K562 (cell line): ENCODE results near the gene CDC14A. TPM values are rescaled to one million over a fixed set of nuclear protein-coding genes. Genes with fewer than 3 reads are reported as not detected.
A peak's percentile ranks its signal among the peaks of the same experiment; 100 is the strongest.

ENCODE experiments used
- BMI1 ChIP-seq: fragments of 150-350 bp; IDR thresholded peaks from 2 replicates; pipeline ENCODE4 v1.6.1; 2014; ENCODE audit warnings: low read length
- DIDO1 ChIP-seq: fragments of 450-650 bp; IDR thresholded peaks from 2 replicates; pipeline ENCODE4 v1.6.1; 2016; ENCODE audit warnings: low read depth, missing biosample characterization, missing genetic modification characterization
- FOXA3 ChIP-seq, 2 experiments: fragments of 450-650 bp in 1 of 2; sonication (generic) in 1 of 2; formaldehyde crosslinking; IDR thresholded peaks in 1 of 2; conservative IDR thresholded peaks in 1 of 2; 2 replicates each; pipeline versions ENCODE4 v1.4.0 to v1.8.0; 2020 to 2022; ENCODE audit warnings: mild to moderate bottlenecking in 2 of 2, missing genetic modification reagents in 1 of 2
- SMAD1 ChIP-seq: fragments of 150-350 bp; IDR thresholded peaks from 2 replicates; pipeline ENCODE4 v1.6.1; 2014; ENCODE audit warnings: low read length, low read depth; ENCODE audit not compliant: partially characterized antibody
- SMC3 ChIP-seq: conservative IDR thresholded peaks from 2 replicates; pipeline ENCODE4 v1.6.1; 2011; ENCODE audit warnings: low read depth, low read length, improper control_type of control experiment; ENCODE audit not compliant: insufficient read depth
- SP1 ChIP-seq: sonication (generic); formaldehyde crosslinking; IDR thresholded peaks from 2 replicates; pipeline ENCODE4 v1.8.1; 2022; ENCODE audit warnings: mild to moderate bottlenecking, missing genetic modification reagents
- TAF15 ChIP-seq: fragments of 200-400 bp; formaldehyde crosslinking; IDR thresholded peaks from 2 replicates; pipeline ENCODE4 v1.6.1; 2017; ENCODE audit warnings: mild to moderate bottlenecking, low read depth, low read length, moderate library complexity
- TCF7L2 ChIP-seq: fragments of 150-350 bp; IDR thresholded peaks from 2 replicates; pipeline ENCODE4 v1.6.1; 2016; ENCODE audit warnings: low read depth, mild to moderate bottlenecking, low read length, moderate library complexity
- THRAP3 ChIP-seq: fragments of 450-650 bp; IDR thresholded peaks from 2 replicates; pipeline ENCODE4 v1.6.1; 2016; ENCODE audit warnings: mild to moderate bottlenecking, inconsistent platforms, borderline replicate concordance
- ZNF263 ChIP-seq: sonication (generic); formaldehyde crosslinking; IDR thresholded peaks from 2 replicates; pipeline ENCODE4 v1.8.0; 2022; ENCODE audit warnings: mild to moderate bottlenecking, missing genetic modification reagents, borderline replicate concordance
- ZNF324 ChIP-seq: fragments of 250-450 bp; sonication (Bioruptor Pico); IDR thresholded peaks from 2 replicates; pipeline ENCODE4 v1.4.0; 2020; ENCODE audit warnings: mild to moderate bottlenecking
- ZNF717 ChIP-seq: fragments of 250-450 bp; sonication (Bioruptor Pico); IDR thresholded peaks from 2 replicates; pipeline ENCODE4 v1.5.0; 2021
- polyA plus RNA-seq, 8 experiments: library from polyadenylated mRNA; depleted of rRNA in 4 of 8; stranded (reverse) in 5 of 8; unstranded in 3 of 8; fragments of >200 nt; fragmentation: Nextera tagmentation in 2 of 8; fragmentation: Illumina TruSeq in 1 of 8; extraction: Ambion mirVana in 2 of 8; extraction: Trizol in 1 of 8; gene quantifications; 2 replicates each; pipeline versions ENCODE4 v1.2.1 to v1.2.3, GENCODE V29; 2011 to 2014; ENCODE audit warnings: inconsistent platforms in 1 of 8, missing spikeins in 1 of 8
- total RNA-seq, 7 experiments: library from RNA; depleted of rRNA in 6 of 7; stranded (reverse); fragments of >200 nt in 6 of 7; fragmentation: Illumina TruSeq in 2 of 7; extraction: Trizol in 2 of 7; gene quantifications; 2 replicates each; pipeline versions ENCODE4 v1.2.1 to v1.2.3, GENCODE V29; 2011 to 2021; ENCODE audit warnings: low replicate concordance in 1 of 7
- TF ChIP-seq, protein P1 (sequence below): sonication (generic); formaldehyde crosslinking; IDR thresholded peaks from 2 replicates; pipeline ENCODE4 v1.8.0; 2023; ENCODE audit warnings: mild to moderate bottlenecking, missing genetic modification reagents
- TF ChIP-seq, protein P2 (sequence below): fragments of 450-650 bp; formaldehyde crosslinking; IDR thresholded peaks from 2 replicates; pipeline ENCODE4 v1.4.0; 2020; ENCODE audit warnings: mild to moderate bottlenecking, moderate library complexity
- TF ChIP-seq, protein P3 (sequence below): IDR thresholded peaks from 2 replicates; pipeline ENCODE4 v1.6.1; 2011; ENCODE audit warnings: borderline replicate concordance, low read depth, mild to moderate bottlenecking, moderate library complexity, low read length; ENCODE audit not compliant: insufficient read depth, poor library complexity, severe bottlenecking
- TF ChIP-seq, protein P4 (sequence below), 2 experiments: IDR thresholded peaks; 2 replicates each; pipeline ENCODE4 v1.6.1; 2012; ENCODE audit warnings: improper control_type of control experiment in 2 of 2, low read depth in 2 of 2, low read length in 2 of 2, borderline replicate concordance in 1 of 2

The CDC14A gene
- total and polyA plus RNA-seq, 9 of the 15 experiments (the other 6 are each of a cell fraction or from before 2014, with no cell fraction given): 17.0 to 74.3 (median 33.4) TPM

DNA sequence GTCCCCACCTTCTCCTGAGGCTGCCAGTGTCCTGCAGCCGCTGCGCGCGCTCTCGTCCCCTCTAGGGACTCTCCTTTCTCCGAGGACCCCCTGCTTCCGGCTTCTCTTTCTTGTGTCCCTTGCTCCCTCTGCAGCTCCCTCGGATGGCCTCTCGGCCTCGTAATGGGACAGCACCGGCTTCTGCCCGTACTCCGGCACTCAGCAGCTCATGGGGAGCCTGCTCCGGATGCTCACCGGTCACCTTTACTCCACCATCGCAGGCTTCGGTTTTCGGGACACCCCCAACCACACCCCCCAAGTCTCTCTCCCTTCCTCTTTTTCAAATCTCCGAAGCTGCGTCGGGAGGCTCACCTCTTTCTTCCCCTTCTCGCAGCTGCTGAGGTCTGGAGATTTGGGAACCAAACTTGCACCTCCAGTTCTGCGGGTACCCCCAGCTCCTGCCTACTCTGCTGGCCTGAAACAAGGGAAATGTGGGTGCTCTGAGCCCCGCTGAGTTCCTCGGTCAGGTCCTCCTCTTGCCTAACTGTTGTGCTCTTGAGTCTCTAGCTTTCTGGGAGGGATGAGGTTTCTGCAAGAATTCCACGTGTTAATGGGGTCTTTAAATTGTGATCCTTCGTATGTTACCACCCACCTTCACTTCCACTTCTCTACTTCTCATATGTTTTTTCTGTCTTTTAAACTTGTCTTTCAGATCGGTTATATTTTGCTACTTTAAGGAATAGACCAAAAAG is 930 bp downstream of the CDC14A start (continued):
- TF ChIP-seq, protein P1, sequence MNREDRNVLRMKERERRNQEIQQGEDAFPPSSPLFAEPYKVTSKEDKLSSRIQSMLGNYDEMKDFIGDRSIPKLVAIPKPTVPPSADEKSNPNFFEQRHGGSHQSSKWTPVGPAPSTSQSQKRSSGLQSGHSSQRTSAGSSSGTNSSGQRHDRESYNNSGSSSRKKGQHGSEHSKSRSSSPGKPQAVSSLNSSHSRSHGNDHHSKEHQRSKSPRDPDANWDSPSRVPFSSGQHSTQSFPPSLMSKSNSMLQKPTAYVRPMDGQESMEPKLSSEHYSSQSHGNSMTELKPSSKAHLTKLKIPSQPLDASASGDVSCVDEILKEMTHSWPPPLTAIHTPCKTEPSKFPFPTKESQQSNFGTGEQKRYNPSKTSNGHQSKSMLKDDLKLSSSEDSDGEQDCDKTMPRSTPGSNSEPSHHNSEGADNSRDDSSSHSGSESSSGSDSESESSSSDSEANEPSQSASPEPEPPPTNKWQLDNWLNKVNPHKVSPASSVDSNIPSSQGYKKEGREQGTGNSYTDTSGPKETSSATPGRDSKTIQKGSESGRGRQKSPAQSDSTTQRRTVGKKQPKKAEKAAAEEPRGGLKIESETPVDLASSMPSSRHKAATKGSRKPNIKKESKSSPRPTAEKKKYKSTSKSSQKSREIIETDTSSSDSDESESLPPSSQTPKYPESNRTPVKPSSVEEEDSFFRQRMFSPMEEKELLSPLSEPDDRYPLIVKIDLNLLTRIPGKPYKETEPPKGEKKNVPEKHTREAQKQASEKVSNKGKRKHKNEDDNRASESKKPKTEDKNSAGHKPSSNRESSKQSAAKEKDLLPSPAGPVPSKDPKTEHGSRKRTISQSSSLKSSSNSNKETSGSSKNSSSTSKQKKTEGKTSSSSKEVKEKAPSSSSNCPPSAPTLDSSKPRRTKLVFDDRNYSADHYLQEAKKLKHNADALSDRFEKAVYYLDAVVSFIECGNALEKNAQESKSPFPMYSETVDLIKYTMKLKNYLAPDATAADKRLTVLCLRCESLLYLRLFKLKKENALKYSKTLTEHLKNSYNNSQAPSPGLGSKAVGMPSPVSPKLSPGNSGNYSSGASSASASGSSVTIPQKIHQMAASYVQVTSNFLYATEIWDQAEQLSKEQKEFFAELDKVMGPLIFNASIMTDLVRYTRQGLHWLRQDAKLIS (CRISPR knock-in tag): no peak; the same call in 1 of the 2 replicates
- TF ChIP-seq, protein P2, sequence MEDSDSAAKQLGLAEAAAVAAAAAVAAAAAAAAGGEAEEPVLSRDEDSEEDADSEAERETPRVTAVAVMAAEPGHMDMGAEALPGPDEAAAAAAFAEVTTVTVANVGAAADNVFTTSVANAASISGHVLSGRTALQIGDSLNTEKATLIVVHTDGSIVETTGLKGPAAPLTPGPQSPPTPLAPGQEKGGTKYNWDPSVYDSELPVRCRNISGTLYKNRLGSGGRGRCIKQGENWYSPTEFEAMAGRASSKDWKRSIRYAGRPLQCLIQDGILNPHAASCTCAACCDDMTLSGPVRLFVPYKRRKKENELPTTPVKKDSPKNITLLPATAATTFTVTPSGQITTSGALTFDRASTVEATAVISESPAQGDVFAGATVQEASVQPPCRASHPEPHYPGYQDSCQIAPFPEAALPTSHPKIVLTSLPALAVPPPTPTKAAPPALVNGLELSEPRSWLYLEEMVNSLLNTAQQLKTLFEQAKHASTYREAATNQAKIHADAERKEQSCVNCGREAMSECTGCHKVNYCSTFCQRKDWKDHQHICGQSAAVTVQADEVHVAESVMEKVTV (CRISPR knock-in tag): no peak
- TF ChIP-seq TCF7L2 (no peak), ZNF324 (CRISPR knock-in tag) (no peak), DIDO1 (tag) (no peak), TAF15 (no peak), ZNF263 (CRISPR knock-in tag) (no peak; the same call in 1 of the 2 replicates), ZNF717 (CRISPR knock-in tag) (no peak), FOXA3 (CRISPR knock-in tag; conservative IDR thresholded peaks at IDR 0.05 in 1 of 2, IDR thresholded peaks at IDR 0.05 in 1 of 2) (no peak; a peak in 1 of 4 replicates), SMAD1 (no peak), SMC3 (no peak), SP1 (CRISPR knock-in tag) (no peak; the same call in 1 of the 2 replicates), BMI1 (no peak), THRAP3 (no peak)
- TF ChIP-seq, protein P3, sequence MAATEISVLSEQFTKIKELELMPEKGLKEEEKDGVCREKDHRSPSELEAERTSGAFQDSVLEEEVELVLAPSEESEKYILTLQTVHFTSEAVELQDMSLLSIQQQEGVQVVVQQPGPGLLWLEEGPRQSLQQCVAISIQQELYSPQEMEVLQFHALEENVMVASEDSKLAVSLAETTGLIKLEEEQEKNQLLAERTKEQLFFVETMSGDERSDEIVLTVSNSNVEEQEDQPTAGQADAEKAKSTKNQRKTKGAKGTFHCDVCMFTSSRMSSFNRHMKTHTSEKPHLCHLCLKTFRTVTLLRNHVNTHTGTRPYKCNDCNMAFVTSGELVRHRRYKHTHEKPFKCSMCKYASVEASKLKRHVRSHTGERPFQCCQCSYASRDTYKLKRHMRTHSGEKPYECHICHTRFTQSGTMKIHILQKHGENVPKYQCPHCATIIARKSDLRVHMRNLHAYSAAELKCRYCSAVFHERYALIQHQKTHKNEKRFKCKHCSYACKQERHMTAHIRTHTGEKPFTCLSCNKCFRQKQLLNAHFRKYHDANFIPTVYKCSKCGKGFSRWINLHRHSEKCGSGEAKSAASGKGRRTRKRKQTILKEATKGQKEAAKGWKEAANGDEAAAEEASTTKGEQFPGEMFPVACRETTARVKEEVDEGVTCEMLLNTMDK: no peak
- TF ChIP-seq, protein P4, sequence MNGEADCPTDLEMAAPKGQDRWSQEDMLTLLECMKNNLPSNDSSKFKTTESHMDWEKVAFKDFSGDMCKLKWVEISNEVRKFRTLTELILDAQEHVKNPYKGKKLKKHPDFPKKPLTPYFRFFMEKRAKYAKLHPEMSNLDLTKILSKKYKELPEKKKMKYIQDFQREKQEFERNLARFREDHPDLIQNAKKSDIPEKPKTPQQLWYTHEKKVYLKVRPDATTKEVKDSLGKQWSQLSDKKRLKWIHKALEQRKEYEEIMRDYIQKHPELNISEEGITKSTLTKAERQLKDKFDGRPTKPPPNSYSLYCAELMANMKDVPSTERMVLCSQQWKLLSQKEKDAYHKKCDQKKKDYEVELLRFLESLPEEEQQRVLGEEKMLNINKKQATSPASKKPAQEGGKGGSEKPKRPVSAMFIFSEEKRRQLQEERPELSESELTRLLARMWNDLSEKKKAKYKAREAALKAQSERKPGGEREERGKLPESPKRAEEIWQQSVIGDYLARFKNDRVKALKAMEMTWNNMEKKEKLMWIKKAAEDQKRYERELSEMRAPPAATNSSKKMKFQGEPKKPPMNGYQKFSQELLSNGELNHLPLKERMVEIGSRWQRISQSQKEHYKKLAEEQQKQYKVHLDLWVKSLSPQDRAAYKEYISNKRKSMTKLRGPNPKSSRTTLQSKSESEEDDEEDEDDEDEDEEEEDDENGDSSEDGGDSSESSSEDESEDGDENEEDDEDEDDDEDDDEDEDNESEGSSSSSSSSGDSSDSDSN (IDR thresholded peaks at IDR 0.05; ENCODE audit: borderline replicate concordance in 1 of 2, low read depth in 2 of 2, low read length in 2 of 2): peak in 1 of 2 experiments; percentile 53; a peak in 2 of 4 replicates
